Panc1 (cell line): ENCODE data around the gene KDM7A. TPM values are rescaled to one million over a fixed set of nuclear protein-coding genes. Genes with fewer than 3 reads are reported as not detected.

Source experiments
- ATAC-seq: fragments of 200-7000 bp; cut with Tn5 transposase; 2 replicates; pipeline ENCODE4 v1.9.1; 2020; ENCODE audit warnings: mild to moderate bottlenecking, moderate library complexity
- BruUV-seq: library from RNA; stranded (reverse); fragments of 400-500 nt; replicated peaks from 2 replicates; lab custom pipeline; 2021; lab: Mats Ljungman, UMichigan
- CTCF ChIA-PET: fragments of 300-600 bp; sonication (Branson Sonifier 250); formaldehyde crosslinking; loops from one replicate; lab custom pipeline; 2022; ENCODE audit warnings: antibody characterized with exemption; lab: Charles Lee
- POLR2A ChIA-PET: fragments of 300-600 bp; sonication (Branson Sonifier 250); formaldehyde crosslinking; loops from one replicate; lab custom pipeline; 2022; ENCODE audit warnings: antibody characterized with exemption; lab: Charles Lee
- DNase-seq: peaks from one replicate; pipeline ENCODE4 v3.0.0-alpha.2; 2010; ENCODE audit warnings: low read depth, low spot score
- H3K27ac ChIP-seq: 2 replicates; pipeline ENCODE4 v1.5.1; 2011; ENCODE audit warnings: mild to moderate bottlenecking, low read length, inconsistent platforms
- H3K27me3 ChIP-seq: fragments of 200-500 bp; sonication (Bioruptor generic); 2 replicates; pipeline ENCODE4 v1.6.0; 2014; ENCODE audit warnings: low read length, inconsistent platforms; ENCODE audit not compliant: control insufficient read depth, insufficient read depth
- H3K36me3 ChIP-seq: fragments of 200-500 bp; sonication (Bioruptor generic); 2 replicates; pipeline ENCODE4 v1.5.1; 2014; ENCODE audit warnings: inconsistent platforms, mild to moderate bottlenecking, low read length, moderate library complexity; ENCODE audit not compliant: control insufficient read depth, insufficient read depth
- H3K4me1 ChIP-seq: 2 replicates; pipeline ENCODE4 v1.5.1; 2011; ENCODE audit warnings: inconsistent platforms, mild to moderate bottlenecking, low read length, moderate library complexity; ENCODE audit not compliant: control insufficient read depth, insufficient read depth
- H3K4me3 ChIP-seq, 2 experiments: 2 replicates each; pipeline ENCODE4 v1.5.1; 2011 to 2012; ENCODE audit warnings: low read depth in 2 of 2, low read length in 2 of 2, mild to moderate bottlenecking in 2 of 2, inconsistent platforms in 1 of 2, moderate library complexity in 1 of 2
- H3K9me3 ChIP-seq: fragments of 200-500 bp; sonication (Bioruptor generic); 2 replicates; pipeline ENCODE4 v1.5.1; 2014; ENCODE audit warnings: low read depth, mild to moderate bottlenecking, inconsistent platforms, low read length, moderate library complexity; ENCODE audit not compliant: control insufficient read depth, insufficient read depth
- CTCF ChIP-seq: fragments of 450-650 bp; IDR thresholded peaks from 2 replicates; pipeline ENCODE4 v1.5.1; 2017; ENCODE audit warnings: mild to moderate bottlenecking
- POLR2AphosphoS5 ChIP-seq: IDR thresholded peaks from 2 replicates; pipeline ENCODE4 v1.6.1; 2012; ENCODE audit warnings: mild to moderate bottlenecking, low read depth, low read length, moderate library complexity
- REST ChIP-seq, 2 experiments: IDR thresholded peaks; 2 replicates each; pipeline ENCODE4 v1.6.1; 2011 to 2012; ENCODE audit warnings: low read depth in 2 of 2, control low read depth in 1 of 2, low read length in 1 of 2, mild to moderate bottlenecking in 1 of 2, moderate library complexity in 1 of 2; ENCODE audit not compliant: insufficient read depth in 1 of 2
- SIN3A ChIP-seq: IDR thresholded peaks from 2 replicates; pipeline ENCODE4 v1.6.1; 2012; ENCODE audit warnings: low read depth, mild to moderate bottlenecking, low read length, moderate library complexity, borderline replicate concordance; ENCODE audit not compliant: insufficient read depth
- TCF7L2 ChIP-seq: IDR thresholded peaks from 2 replicates; pipeline ENCODE4 v1.6.1; 2011; ENCODE audit warnings: mild to moderate bottlenecking, low read depth, low read length, inconsistent platforms
- in situ Hi-C: cut with HindIII; loops from 2 replicates; pipeline ENCODE4 v1.10.0; 2016; ENCODE audit warnings: low sequenced_read_pairs, low pct_unique_long_range_greater_than_20kb
- intact Hi-C: fragments of 100-400 bp; cut with micrococcal nuclease; formaldehyde crosslinking; loops from one replicate; pipeline ENCODE4 v1.10.0; 2022; ENCODE audit not compliant: unreplicated experiment
- total RNA-seq: library from RNA; stranded (reverse); gene quantifications from one replicate; pipeline ENCODE4 v1.2.1, GENCODE V29; 2021; ENCODE audit not compliant: unreplicated experiment

Gene KDM7A
- total RNA-seq, 1 experiment from 2014 or later = 3.6 TPM

- DNase-seq = no peak
- intact Hi-C loops = no loop called here
- in situ Hi-C loops = no loop called here
- POLR2A ChIA-PET = no interaction called here
- Histone ChIP-seq H3K9me3 (no peaks in the 10 kb centered on the region), H3K4me3 (no peak overlapping the region), H3K27me3 (no peaks in the 10 kb centered on the region), H3K4me1 (peaks cover 27% of the 10 kb centered on the region), H3K36me3 (peaks cover 4% of the 10 kb centered on the region), H3K27ac (no peak overlapping the region)
- no peak for ATAC-seq
- no peak for TF ChIP-seq REST (IDR thresholded peaks at IDR 0.05; ENCODE audit: insufficient read depth in 1 of 2, low read depth in 2 of 2, low read length in 1 of 2)
- no peak for TF ChIP-seq TCF7L2
- no peak for TF ChIP-seq CTCF
- TF ChIP-seq POLR2AphosphoS5 = no peak
- no peak for TF ChIP-seq SIN3A
- no TSS peak for BruUV-seq
- CTCF ChIA-PET = no interaction called here
These were observed 120.2 kb downstream of the KDM7A start for GRCh38 chr7:140056431-140057142.

GRCh38 chr7:140055833-140056232 is 121.0 kb downstream of the KDM7A start:
- in situ Hi-C loops (no loop called here), intact Hi-C loops (no loop called here)
- DNase-seq = no peak
- H3K4me3 ChIP-seq = no peak overlapping the region
- peaks cover 19% of the 10 kb centered on the region for H3K4me1 ChIP-seq
- TF ChIP-seq POLR2AphosphoS5 = no peak
- no peak for TF ChIP-seq SIN3A
- TF ChIP-seq TCF7L2 = no peak
- TF ChIP-seq REST (IDR thresholded peaks at IDR 0.05; ENCODE audit: insufficient read depth in 1 of 2, low read depth in 2 of 2, low read length in 1 of 2) = no peak
- no peak for TF ChIP-seq CTCF
- H3K27ac ChIP-seq = no peak overlapping the region
- POLR2A ChIA-PET = no interaction called here
- H3K36me3 ChIP-seq = peaks cover 4% of the 10 kb centered on the region
- no peaks in the 10 kb centered on the region for H3K27me3 ChIP-seq
- no TSS peak for BruUV-seq
- CTCF ChIA-PET = no interaction called here
- no peak for ATAC-seq
- H3K9me3 ChIP-seq = no peaks in the 10 kb centered on the region
